ENCODE measurements around the gene SLC24A4. TPM values are rescaled to one million over a fixed set of nuclear protein-coding genes. Genes with fewer than 3 reads are reported as not detected.

The SLC24A4 gene
- total and polyA plus RNA-seq, 2 donors (not counting 3 experiments of a cell fraction or from before 2014, with no cell fraction given): 0.07 to 0.08 TPM

DNA sequence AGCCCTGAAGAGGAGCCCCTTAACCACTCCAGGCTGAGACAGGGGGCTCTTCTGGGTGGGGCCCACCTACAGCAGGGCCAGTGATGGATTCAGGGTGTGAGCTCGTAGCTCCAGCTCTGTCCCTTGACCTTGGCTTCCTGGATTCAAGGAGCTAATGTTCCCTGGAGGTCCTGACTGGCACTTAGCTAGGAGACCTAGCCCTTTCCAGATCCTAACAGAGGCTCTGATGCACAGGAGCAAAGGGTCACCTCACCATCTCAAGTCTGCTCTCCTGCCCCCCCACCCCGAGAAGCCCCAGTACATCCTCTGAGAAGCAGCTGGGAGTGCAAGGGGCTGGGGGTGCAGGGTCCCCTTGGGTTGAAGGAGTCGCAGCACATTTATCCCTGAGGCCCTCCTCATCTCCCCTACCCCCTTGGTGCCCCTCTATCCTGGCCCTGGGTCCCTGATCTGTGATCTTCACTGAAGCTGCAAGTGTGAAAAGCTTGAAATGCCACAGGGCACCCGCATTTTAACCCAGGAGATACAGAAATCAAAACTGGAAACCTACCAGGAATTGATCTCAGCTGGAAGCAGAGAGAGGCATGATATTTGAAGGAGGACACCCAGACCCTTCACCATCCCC lies 193.5 kb downstream of the SLC24A4 start:
- POLR2A ChIA-PET: no interaction called here
- Histone ChIP-seq H3K9me3 (replicated peaks; ENCODE audit: control insufficient read depth, insufficient read depth, low read length) (no peaks in the 10 kb centered on the region), H3K79me2 (ENCODE audit: control insufficient read depth, insufficient read depth, low read length) (peaks cover 4% of the 10 kb centered on the region), H3K36me3 (ENCODE audit: control insufficient read depth in 2 of 2, extremely low read depth in 1 of 2, insufficient read depth in 2 of 2, low read length in 2 of 2) (no peaks in the 10 kb centered on the region), H3K4me1 (ENCODE audit: control insufficient read depth, extremely low read depth, insufficient read depth, low read length) (peaks cover 14% of the 10 kb centered on the region), H3K4me3 (replicated peaks in 1 of 3; ENCODE audit: insufficient read depth in 1 of 3, low read depth in 1 of 3, low read length in 3 of 3) (no peak overlapping the region), H3K9me1 (replicated peaks; ENCODE audit: control insufficient read depth, extremely low read depth, insufficient read depth, low read length) (no peaks in the 10 kb centered on the region), H3K27ac (ENCODE audit: insufficient read depth, low read depth, low read length) (no peak overlapping the region), H3K27me3 (ENCODE audit: control insufficient read depth in 2 of 2, insufficient read depth in 2 of 2, low read length in 2 of 2) (no peaks in the 10 kb centered on the region), H3K4me2 (ENCODE audit: insufficient read depth, low read length) (no peak overlapping the region), H3K9ac (replicated peaks; ENCODE audit: extremely low read depth, insufficient read depth, low read length) (no peak overlapping the region), H2AFZ (ENCODE audit: low read depth, low read length) (no peak overlapping the region), H4K20me1 (replicated peaks; ENCODE audit: control insufficient read depth, extremely low read depth, insufficient read depth, low read length) (no peaks in the 10 kb centered on the region)
- intact Hi-C loops (cut with micrococcal nuclease): no loop called here
- CTCF ChIA-PET: interaction anchor here (0.8 kb wide), 1 partner anchor 24 kb away, joined by 3 read pairs; no protein-coding TSS in a partner anchor
- BruUV-seq (replicated peaks): no TSS peak
- TF ChIP-seq POLR2AphosphoS5 (IDR thresholded peaks at IDR 0.05; ENCODE audit: insufficient read depth, low read depth, low read length) (no peak), POLR2A (IDR thresholded peaks at IDR 0.05; ENCODE audit: low read depth, low read length) (no peak), GATA2 (IDR thresholded peaks at IDR 0.05; ENCODE audit: insufficient read depth, insufficient read length, low read depth, low read length) (no peak), EZH2 (IDR thresholded peaks at IDR 0.05; ENCODE audit: borderline replicate concordance, low read depth, low read length, severe bottlenecking) (no peak), FOS (IDR thresholded peaks at IDR 0.05; ENCODE audit: borderline replicate concordance, insufficient read depth, low read length) (no peak), MYC (IDR thresholded peaks at IDR 0.05; ENCODE audit: low read depth, low read length) (no peak), JUN (IDR thresholded peaks at IDR 0.05; ENCODE audit: borderline replicate concordance, insufficient read depth, insufficient read length, low read depth) (no peak), CTCF (IDR thresholded peaks at IDR 0.05; ENCODE audit: extremely low read depth in 1 of 2, insufficient read depth in 1 of 2, low read depth in 1 of 2, low read length in 2 of 2) (no peak)
- TF ChIP-seq, protein P1, sequence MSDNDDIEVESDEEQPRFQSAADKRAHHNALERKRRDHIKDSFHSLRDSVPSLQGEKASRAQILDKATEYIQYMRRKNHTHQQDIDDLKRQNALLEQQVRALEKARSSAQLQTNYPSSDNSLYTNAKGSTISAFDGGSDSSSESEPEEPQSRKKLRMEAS (IDR thresholded peaks at IDR 0.05; ENCODE audit: insufficient read depth, insufficient read length): no peak
- FAIRE-seq (no peak), DNase-seq (ENCODE audit: low read depth, low spot score) (no peak)
- dilution Hi-C loops (cut with MboI; ENCODE audit: extremely low pct_ligation_motif_present, low sequenced_read_pairs): no loop called here

All from endothelial cell of umbilical vein (primary cell).